ENCODE measurements around the gene MYO1B. TPM values are rescaled to one million over a fixed set of nuclear protein-coding genes. Genes with fewer than 3 reads are reported as not detected.

Gene MYO1B
- total and polyA plus RNA-seq, 2 donors (not counting 1 experiment from before 2014, with no cell fraction given), result 151 to 194 TPM

DNA sequence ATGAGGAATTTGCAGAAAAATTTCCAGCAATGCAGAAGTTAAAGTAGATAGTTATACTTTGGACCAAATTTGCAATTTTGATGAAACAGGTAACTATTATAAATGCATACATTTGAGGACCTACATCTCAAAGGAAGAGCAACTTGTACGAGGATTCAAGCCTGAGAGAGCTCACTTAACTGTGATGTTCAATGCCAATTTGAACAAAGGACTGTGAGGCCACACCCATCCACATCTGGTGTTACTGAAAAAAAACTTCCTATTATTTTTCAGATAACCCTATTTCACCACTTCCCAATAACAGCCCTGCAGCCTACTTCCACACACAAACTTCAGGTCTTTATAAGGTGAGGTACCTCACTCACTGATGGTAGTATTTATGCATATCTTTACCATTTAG, 229.3 kb downstream of the MYO1B start:
- Histone ChIP-seq H3K4me3 (replicated peaks in 1 of 4; ENCODE audit: control extremely low read depth in 1 of 4, insufficient read depth in 1 of 4, low read depth in 3 of 4, low read length in 4 of 4) (no peak overlapping the region), H4K20me1 (ENCODE audit: control insufficient read depth, extremely low read depth, insufficient read depth, low read length) (no peaks in the 10 kb centered on the region), H3K27ac (ENCODE audit: insufficient read depth, low read length) (no peak overlapping the region), H3K36me3 (ENCODE audit: control insufficient read depth, insufficient read depth, low read length) (no peaks in the 10 kb centered on the region), H3K4me1 (ENCODE audit: control insufficient read depth, extremely low read depth, insufficient read depth, low read length) (no peaks in the 10 kb centered on the region), H3K79me2 (ENCODE audit: control insufficient read depth, insufficient read depth, low read length) (no peaks in the 10 kb centered on the region), H3K9ac (ENCODE audit: insufficient read depth, low read length) (no peak overlapping the region), H3K9me3 (ENCODE audit: control insufficient read depth, insufficient read depth, low read depth, low read length) (no peaks in the 10 kb centered on the region), H2AFZ (ENCODE audit: low read length) (no peak overlapping the region), H3K27me3 (ENCODE audit: control insufficient read depth, insufficient read depth, low read length) (no peaks in the 10 kb centered on the region), H3K4me2 (ENCODE audit: extremely low read depth, insufficient read depth, low read length) (no peak overlapping the region)
- DNase-seq (ENCODE audit: low read depth in 2 of 2), result no peak
- TF ChIP-seq EZH2 (IDR thresholded peaks at IDR 0.05; ENCODE audit: low read length, missing control alignments), result no peak
- TF ChIP-seq, protein P1, sequence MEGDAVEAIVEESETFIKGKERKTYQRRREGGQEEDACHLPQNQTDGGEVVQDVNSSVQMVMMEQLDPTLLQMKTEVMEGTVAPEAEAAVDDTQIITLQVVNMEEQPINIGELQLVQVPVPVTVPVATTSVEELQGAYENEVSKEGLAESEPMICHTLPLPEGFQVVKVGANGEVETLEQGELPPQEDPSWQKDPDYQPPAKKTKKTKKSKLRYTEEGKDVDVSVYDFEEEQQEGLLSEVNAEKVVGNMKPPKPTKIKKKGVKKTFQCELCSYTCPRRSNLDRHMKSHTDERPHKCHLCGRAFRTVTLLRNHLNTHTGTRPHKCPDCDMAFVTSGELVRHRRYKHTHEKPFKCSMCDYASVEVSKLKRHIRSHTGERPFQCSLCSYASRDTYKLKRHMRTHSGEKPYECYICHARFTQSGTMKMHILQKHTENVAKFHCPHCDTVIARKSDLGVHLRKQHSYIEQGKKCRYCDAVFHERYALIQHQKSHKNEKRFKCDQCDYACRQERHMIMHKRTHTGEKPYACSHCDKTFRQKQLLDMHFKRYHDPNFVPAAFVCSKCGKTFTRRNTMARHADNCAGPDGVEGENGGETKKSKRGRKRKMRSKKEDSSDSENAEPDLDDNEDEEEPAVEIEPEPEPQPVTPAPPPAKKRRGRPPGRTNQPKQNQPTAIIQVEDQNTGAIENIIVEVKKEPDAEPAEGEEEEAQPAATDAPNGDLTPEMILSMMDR (conservative IDR thresholded peaks at IDR 0.05 in 1 of 2, IDR thresholded peaks at IDR 0.05 in 1 of 2; ENCODE audit: low read depth in 1 of 2, low read length in 2 of 2), result no peak

Other genes starting within 250 kb of the MYO1B start
- 101 and 128 TPM in 2 replicates for gene STAT1, start 231.2 kb upstream of the MYO1B start, total RNA-seq
- gene STAT1, start 231.2 kb upstream of the MYO1B start, polyA plus RNA-seq, result 98.2 and 171 TPM in 2 replicates
- 0.51 and 0.66 TPM in 2 replicates for gene STAT4, start 94.4 kb upstream of the MYO1B start, total RNA-seq
- gene STAT4, start 94.4 kb upstream of the MYO1B start, polyA plus RNA-seq, result 0.38 and 1.2 TPM in 2 replicates

All from fibroblast of lung (primary cell).